HepG2 (cell line): Measurements from ENCODE around the gene ANO2.

ENCODE experiments used
- FOSL2 ChIP-seq: sonication (generic); formaldehyde crosslinking; IDR thresholded peaks from 2 replicates; pipeline ENCODE4 v1.4.0; 2020; ENCODE audit warnings: missing genetic modification reagents
- RAD21 ChIP-seq: fragments of 450-650 bp; formaldehyde crosslinking; IDR thresholded peaks from 2 replicates; pipeline ENCODE4 v1.5.0; 2020; ENCODE audit warnings: mild to moderate bottlenecking
- SP1 ChIP-seq, 2 experiments: fragments of 450-650 bp in 1 of 2; sonication (generic) in 1 of 2; formaldehyde crosslinking in 1 of 2; IDR thresholded peaks; 2 replicates each; pipeline versions ENCODE4 v1.4.0 to v1.6.1; 2016 to 2020; ENCODE audit warnings: missing genetic modification reagents in 1 of 2
- ZNF644 ChIP-seq: IDR thresholded peaks from 2 replicates; pipeline ENCODE4 v1.6.1; 2016; ENCODE audit warnings: low read depth
- TF ChIP-seq, protein P1 (sequence below): sonication (generic); formaldehyde crosslinking; IDR thresholded peaks from 2 replicates; pipeline ENCODE4 v1.8.0; 2022; ENCODE audit warnings: missing genetic modification reagents, mild to moderate bottlenecking, borderline replicate concordance

DNA sequence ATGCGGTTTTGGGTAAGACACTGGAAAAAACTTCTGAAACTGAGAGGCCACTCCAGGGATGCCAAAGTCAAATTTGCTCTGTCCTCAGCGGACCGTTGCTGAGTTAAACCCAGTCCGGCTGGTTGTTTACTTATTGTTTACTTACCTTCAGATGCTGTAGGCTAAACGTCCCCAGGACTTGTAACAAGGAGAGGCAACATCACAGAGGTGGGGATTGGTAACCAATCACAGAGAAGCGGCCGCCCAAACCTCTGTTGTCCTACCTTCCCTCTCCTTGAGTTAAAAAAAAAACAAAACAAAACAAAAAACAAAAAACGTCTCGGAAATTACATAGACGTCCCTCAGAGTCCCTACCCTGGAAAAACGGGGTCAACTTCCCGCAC is 380 bp downstream of the ANO2 start:
- TF ChIP-seq RAD21, result no peak
- TF ChIP-seq ZNF644 (CRISPR knock-in tag), result no peak
- no peak for TF ChIP-seq FOSL2 (CRISPR knock-in tag)
- TF ChIP-seq SP1 (IDR thresholded peaks at IDR 0.05), result no peak
- TF ChIP-seq SP1 (CRISPR knock-in tag; IDR thresholded peaks at IDR 0.05), result no peak
- TF ChIP-seq, protein P1, sequence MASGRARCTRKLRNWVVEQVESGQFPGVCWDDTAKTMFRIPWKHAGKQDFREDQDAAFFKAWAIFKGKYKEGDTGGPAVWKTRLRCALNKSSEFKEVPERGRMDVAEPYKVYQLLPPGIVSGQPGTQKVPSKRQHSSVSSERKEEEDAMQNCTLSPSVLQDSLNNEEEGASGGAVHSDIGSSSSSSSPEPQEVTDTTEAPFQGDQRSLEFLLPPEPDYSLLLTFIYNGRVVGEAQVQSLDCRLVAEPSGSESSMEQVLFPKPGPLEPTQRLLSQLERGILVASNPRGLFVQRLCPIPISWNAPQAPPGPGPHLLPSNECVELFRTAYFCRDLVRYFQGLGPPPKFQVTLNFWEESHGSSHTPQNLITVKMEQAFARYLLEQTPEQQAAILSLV (CRISPR knock-in tag), result no peak
